GM18520 (cell line): Measurements from ENCODE around the gene ANKRD33B.
"Not testable (repeated sequence)": the region's sequence is repeated elsewhere in the genome, so short reads cannot be mapped to it uniquely, and the experiment has no call there.

Source experiments
- ATAC-seq: cut with Tn5 transposase; IDR thresholded peaks from one replicate; pipeline ENCODE4 v1.9.1; 2021; ENCODE audit not compliant: unreplicated experiment

The ANKRD33B gene

DNA sequence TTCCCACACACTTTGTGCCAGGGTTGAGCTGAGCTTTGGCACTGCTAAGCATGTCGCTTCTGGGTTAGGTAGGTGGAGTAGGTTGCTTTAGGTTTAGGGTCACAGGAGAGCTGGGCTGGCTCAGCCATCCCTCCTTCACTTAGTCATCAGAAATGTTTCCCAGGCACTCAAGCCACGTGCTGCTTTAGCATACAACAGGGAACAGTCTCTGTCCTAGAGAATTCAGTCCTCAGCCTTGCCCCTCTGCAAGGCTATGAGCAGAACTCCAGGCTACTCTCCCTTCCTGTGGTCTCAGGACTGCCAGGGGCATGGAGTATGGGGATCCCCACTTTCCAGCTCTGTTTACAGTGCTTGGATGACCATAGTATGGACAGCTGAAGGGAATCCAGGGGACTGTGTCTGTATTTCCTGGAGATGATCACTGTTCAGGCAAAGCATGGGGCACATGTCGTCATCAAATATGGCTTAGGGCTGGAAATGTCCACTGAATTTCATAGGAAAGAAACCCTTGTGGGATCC, 7.5 kb upstream of the ANKRD33B start:
- no peak for ATAC-seq

DNA sequence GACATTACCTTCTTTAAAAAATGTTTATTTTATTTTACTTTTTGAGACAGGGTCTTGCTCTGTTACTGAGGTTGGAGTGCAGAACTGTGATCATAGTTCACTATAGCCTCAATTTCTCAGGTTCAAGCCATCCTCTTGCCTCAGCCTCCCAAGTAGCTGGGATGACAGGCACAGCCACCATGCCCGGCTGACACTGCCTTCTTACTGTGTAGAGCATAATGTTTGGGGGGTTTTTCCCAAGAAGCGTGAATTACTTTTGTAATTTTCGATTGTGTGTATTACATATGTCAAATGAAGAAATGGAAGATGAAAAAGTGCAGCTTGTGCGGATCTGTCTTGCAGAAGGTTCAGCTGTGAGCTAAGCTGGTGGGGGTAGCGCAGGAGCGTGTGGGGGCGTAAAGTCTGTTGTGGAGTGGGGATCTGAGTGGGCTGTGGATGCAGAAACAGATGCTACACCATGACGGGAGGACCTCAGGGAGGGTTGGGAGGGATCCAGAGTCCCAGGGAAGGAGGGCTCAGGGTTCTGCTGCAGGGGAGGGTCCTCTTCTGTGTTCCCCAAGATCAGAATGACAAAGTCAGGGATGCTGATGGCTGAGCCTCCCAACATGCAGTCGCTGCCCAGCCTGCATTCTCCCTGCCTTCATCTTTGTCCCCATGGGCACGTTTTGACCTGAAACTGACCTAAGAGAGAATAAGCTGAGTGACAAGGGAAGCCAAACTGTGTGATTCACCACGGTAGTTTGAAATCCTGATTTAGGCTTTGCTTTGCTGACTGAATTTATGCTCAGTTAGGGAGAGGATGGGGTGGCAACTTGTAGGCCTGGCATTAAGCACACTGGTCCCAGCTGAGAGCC, 6.8 kb upstream of the ANKRD33B start:
- ATAC-seq: no peak

DNA sequence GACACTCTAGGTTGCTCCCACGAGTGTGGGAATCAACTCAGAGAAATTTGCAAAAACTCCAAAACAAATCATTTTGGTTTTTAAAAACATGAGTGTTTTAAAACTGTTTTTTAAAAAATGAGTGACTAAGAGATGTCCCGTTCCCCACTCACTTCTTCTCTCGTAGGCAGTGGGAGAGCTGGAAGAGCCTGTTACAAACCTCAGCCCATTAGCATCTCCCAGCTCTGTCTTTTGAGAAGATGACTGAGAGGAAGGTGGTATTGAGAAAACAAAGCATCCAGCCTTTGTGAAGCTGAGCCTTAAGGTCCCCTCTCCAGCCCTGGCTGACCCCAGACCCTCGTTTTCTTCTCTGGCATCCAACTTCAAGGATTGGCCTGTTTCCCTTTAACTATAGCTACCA, 4.7 kb upstream of the ANKRD33B start:
- ATAC-seq: no peak

DNA sequence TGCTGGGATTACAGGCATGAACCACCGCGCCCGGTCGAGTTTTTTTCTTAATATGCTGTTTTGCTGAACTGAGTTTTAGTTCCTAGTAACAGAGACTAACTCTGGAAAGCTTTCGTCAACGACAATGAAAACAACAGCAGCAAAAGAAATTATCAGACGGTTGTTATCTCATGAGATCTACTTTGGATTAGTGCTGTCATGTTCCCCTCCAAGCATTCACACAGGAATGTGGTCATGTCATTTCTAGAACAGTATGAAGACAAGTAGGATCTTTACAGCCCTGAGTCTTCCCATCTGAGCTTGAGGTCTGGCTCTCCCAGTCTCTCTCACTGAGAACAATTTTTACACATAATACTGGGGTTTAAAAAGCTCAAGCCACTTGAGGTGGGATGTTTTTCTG, 4.0 kb upstream of the ANKRD33B start:
- ATAC-seq: no peak

DNA sequence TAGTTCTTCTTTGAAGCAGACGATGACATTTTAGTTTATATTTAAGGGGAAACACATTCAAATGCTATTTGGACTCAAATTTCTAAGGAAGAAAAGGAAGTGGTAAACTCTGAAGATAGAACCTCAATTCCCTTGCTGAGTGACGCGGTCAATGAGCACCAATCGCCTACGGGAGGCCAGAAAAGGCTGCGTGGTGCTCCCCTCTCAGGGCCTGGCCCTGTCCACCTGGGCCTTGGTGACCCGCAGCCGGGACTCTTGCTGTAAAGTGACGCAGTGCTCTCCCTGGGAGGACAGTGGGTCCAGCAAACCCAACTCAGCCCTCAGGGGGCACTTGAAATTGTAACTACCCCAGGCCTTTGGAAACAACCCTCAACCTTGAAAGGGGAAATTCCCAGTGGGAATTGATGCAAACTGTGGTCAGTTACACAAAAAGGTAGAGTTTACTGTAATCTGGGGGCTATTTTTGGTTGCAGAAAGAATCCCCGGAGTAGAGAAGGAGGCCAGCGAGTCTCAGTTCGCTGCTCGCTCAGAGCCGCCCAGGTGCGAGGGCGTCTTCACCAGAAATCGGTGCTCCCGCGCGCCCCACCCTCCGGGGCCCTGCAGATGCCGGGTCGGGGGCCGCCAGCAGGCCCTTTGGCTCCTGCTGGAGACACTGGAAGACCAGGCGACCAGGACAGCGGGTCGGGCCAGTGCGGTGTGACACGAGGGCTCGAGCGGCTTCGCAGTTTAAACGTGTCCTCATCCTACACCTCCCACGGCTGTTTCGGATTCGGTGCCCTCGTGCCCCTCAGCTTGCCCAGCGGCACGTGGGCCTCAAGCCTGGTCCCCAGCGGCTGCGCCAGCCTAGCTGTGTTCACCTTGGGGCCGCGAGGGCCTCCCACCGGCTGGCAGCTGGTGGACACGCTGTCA, 1.4 kb upstream of the ANKRD33B start:
- ATAC-seq: no peak

DNA sequence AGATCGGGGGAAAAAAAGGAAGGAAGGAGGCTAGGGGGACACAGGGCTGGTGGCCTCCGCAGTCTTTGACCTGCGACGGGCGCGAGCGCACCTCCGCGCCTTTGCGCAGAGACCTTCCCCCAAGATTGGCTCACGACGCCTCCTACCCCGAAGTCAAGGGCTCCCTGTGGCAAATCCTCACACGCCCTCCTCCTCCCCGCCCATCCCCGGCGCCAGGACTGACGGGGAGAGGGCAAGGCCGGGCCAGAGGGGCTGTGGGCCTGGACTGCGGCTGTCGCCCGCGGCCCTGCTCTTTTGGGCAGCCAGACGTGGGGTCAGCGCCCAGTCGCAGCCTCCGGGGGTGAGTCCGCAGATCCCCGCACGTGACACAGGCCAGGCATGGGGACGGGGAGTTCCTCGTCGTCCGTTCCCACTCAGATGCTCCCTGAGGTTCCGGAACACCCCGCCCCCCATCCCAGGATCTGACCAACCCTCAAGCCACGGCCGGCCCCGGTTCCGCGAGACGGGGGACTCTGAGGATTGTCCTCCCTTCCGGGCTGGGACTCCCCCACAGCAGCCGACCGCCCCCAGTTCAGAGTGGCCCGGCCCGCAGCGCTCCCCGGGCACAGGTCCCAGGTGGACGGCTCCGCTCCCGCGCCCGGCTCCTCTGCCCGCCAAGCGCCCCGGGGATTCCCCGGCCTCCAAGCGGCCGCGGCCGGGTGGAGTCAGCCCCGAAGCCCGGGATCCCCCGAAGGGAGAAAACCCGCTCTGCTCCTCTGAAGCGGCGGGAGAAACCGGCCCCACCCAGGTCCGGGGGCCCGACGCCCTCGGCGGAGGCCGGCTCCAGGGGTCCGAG, 543 bp upstream of the ANKRD33B start:
- ATAC-seq: peak; percentile 18

DNA sequence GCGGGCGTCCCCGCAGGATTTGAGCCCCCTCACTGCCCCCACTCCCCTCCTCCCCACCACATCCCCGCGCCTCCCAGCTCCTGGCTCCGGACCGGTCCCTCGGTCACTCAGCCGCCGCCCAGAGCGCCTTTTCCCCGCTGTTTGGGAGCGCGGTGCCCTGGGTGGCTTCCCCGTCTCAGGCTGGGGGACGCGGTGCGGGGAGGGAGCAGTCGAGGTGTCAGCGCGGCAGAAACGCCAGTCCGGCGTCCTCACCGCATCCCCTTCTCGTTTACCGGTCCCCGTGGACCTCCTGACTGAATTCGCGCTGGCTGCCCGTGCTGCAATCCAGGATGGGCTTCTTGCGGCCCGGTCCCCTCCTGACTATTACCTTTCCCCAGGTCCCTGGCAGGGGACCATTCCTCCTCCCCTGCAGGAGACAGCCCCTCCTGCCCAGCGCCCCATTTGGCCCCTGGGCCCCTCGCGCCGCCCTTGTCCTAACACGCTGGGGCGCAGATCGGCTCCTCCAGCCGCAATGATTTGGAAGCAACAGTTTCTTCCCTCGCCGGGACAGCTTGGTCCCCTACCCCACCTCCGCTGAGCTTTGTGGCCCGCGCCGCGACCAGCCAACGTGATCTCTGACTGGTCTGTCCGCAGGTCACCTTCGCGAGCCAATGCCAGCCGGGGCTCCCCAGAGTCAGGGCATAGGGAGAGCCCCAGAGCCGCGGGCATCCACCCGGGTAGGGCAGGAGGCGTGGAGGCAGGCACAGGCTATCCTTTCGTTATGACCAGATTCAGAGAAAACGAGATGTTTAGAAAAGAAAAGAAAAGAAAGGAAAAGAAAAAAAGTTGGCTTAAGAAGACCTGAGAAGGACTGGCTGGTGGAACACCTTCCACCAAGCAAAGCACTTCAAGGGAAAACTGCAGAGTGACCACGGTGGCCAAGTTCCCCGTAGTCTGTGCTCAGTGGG, 1.2 kb downstream of the ANKRD33B start:
- no peak for ATAC-seq

DNA sequence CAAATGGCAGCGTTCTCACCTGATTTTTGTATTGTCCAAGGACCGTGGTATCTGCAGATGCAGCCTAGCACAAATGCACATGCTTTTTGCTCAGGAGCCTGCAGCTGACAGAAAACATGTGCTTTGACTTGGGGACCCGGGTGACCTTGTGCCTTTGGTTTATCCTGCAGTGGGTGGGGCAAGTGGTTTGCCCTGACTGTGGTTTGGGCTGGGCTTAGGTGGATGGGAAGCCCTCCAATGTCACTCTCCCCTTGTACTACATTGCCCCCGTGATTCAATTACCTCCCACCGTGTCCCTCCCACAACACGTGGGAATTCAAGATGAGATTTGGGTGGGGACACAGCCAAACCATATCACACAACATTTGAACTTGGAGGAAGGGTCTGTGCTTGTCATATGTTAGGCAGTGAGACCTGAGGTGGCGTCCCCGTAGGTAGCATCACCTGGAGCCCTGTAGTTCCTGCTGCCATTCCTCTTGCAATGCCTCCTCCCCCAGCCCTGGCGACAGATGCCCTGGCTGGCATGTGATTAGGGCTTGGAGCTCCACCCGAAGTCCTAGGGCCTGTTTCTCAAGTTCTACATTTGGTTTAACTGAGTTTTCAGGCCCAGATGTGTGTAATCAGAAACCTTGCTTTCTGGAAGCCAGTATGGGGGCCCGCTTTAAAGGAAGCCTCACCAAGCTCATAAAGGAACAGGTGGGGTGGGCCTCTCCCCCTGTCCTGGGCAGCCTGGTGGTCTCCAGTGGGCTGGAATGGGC, 2.1 kb downstream of the ANKRD33B start:
- no peak for ATAC-seq

DNA sequence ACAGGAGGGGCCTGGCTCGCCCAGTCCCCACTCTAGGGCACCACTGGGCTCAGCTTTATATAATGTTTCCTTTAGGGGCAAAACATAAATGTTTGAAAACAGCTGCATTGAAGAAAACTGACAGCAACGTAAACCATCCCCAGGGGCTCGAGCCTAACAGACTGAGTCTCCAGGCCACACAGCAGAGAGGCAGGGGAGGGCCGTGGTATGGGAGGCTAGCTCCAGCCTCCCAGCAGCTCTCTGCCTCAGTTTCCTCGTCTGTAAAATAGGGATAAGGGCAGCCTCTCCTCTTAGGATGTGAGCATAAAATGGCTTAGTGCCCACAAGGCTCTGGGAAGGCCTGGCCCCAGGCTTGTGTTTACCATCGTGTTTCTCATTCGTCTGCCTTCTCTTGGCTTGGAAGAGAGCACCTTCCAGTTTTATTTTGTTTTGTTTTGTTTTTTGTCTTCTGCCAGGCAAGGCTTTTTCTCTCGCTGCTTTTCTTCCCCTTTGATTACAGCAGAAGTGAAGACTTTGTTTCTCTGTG, 2.7 kb downstream of the ANKRD33B start:
- ATAC-seq: no peak

DNA sequence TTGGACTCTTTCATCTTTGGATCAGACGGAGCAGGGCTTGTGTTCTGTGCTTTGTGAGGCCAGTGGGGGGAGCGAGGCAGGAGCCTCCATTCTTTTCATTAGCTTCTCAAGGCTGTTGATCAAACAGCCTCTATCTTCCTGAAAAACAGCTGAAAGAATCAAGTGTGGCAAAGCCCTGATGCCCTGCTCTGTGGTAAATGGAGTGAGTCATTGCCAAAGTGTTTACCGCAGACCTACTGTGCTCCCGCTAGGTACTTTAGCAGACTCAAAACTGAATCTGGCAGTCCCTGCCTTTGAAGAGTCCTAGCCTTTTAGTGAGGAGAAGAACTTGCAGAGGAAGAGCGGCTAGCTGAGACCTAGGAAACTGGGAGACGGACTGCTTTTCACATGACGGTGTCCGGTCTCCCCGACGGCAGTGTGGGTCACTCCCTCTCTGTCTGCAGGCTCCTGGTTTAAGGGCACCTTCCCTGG, 3.3 kb downstream of the ANKRD33B start:
- no peak for ATAC-seq

DNA sequence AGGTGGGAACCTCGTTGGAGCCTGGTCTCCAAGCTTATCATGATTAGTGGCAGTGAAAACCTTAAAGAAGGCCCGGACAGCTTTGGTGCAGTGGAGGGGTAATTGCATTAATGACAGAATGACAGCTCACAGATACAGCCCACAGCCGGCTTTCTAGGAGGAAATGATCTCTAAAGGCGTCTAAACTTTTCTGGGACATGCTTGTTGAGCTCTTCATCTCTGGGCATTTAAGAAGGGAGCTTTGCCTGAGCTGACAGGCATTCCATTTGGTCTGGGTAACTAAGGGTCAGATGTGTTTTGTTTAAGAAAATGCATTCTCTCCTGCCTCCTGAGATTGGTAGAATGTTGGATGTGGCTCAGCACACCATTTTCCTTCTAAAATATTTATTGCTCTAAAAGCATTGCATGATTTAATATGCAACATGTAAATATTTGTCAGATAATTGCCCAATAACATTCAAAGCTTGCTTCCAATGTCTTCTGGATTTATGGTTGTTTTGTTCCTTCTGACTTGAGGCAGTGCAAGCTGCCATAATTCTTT, 4.0 kb downstream of the ANKRD33B start:
- ATAC-seq: no peak

DNA sequence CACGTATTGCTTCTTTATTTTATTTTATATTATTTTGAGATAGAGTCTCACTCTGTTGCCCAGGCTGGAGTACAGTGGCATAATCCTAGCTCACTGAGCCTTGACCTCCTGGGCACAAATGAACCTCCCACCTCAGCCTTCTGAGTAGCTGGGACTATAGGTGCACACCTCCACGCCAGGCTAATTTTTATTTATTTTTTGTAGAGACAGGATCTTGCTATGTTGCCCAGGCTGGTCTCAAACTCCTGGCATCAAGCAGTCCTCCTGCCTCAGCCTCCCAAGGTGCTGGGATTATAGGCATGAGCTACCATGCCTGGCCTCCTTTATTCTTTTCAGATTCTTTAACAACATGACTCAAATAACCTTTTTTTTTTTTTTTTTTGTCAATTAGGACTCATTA, 6.7 kb downstream of the ANKRD33B start:
- ATAC-seq: not testable (repeated sequence)

DNA sequence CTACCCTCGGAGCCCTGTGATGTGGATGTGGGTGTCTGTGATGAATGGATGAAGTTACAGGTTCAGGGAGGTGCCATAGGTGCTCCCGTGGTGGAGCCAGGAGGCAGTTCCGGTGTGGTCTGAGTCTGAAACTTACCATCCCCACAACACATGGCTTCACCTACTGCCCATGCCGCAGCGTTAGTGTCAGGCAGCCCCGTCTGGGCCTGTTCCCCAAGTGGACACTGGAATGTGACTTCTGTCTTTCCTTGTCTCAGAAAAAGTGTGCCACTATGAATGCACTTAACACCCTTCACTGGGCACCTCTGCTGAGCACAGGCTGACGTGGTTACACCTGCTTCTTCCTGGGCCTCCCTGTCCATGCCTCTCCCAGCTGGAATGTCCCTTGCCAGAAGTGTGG, 8.6 kb downstream of the ANKRD33B start:
- ATAC-seq: no peak

DNA sequence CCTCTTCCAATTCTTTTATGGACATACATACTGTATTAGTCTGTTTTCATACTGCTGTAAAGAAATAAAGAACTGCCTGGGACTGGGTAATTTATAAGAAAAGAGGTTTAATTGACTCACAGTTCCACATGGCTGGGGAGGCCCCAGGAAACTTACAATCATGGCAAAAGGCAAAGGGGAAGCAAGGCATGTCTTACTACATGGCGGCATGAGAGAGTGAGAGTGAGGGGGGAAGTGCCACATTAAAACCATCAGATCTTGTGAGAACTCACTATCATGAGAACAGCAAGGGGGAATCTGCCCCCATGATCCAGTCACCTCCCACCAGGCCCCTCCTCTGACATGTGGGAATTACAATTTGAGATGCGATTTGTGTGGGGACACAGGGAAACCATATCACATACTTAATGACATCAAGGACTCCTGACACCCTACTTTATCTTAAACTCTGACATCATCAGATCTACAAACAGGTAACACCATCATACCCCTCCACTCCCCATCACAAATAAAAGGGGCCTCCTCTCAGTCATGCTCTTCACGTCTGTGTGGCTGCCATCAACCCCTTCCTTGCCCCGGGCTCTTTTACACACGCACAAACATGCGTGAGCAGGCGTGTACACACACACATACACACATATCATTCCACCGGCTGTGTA, 9.7 kb downstream of the ANKRD33B start:
- no peak for ATAC-seq

DNA sequence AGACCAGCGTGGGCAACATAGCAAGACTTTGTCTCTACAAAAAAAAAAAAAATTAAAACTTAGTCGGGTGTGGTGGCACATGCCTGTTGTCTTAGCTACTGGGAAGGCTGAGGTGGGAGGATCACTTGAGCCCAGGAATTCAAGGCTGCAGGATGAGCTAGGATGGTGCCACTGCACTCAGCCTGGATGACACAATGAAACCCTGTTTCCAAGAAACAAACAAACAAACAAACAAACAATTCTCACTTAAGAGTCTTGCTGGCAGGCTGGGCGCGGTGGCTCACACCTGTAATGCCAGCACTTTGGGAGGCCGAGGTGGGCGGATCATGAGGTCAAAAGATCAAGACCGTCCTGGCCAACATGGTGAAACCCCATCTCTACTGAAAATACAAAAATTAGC, 11.0 kb downstream of the ANKRD33B start:
- ATAC-seq: not testable (repeated sequence)

DNA sequence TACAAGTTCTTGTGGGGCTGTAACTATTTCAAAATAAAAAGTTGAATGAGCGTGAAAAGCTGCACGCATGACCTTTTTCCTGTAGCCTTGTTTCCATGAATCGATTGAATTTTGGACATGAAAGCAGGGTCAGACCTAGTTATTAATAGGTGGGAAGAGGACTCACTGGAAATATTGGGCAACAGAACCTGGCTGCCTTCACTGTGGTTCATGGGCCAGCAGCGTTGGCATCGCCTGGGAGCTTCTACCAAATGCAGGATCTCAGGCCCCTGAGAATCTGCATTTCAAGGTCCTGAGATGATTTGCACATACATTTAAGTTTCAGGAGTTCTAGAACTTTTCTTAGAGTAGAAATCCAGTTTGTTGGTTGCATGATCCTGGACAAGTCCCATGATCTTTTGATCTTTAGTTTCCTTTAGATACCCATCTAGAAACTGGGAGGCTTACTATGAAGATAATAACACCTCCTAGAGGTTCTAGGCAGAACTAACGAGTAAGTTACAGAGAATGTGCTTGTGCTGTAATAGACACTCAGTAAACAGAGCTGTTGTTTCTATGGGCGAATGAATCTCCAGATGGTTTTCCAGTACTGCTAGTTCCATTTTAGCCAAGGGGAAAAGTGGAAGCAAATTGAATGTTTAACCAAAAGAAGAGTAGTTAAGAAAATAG, 12.4 kb downstream of the ANKRD33B start:
- ATAC-seq: no peak

DNA sequence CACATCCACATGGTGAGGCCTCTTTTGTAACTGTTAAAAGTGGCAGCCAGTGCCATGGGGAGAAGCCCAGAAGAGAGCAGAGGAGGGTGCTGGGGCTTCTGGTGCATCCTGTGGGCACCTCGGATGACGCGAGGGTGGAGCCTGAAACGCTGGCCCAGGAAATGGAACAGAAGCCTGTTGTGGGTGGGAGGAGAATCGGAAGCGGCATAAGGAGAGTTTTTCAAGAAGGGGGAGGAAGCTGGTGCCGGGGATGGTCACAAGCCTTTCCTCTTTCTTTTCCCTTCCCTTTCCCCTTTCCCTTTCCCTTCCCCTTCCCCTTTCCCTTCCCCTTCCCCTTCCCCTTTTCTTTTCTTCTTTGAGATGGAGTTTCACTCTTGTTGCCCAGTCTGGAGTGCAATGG, 12.9 kb downstream of the ANKRD33B start:
- ATAC-seq: no peak
